ENCODE measurements around the gene SLC16A3. TPM values are rescaled to one million over a fixed set of nuclear protein-coding genes. Genes with fewer than 3 reads are reported as not detected.
A peak's percentile ranks its signal among the peaks of the same experiment; 100 is the strongest.

The SLC16A3 gene
- total and polyA plus RNA-seq, 2 experiments from 2014 or later, result 3.5 to 10.6 TPM

GRCh38 chr17:82214012-82214628 is 14.7 kb upstream of the SLC16A3 start (continued):
- TF ChIP-seq ETS1 (IDR thresholded peaks at IDR 0.05) (no peak), ZNF331 (CRISPR knock-in tag; IDR thresholded peaks at IDR 0.05; ENCODE audit: low read depth) (no peak), POLR2AphosphoS5 (IDR thresholded peaks at IDR 0.05; ENCODE audit: low read depth) (no peak)
- TF ChIP-seq, protein P1, sequence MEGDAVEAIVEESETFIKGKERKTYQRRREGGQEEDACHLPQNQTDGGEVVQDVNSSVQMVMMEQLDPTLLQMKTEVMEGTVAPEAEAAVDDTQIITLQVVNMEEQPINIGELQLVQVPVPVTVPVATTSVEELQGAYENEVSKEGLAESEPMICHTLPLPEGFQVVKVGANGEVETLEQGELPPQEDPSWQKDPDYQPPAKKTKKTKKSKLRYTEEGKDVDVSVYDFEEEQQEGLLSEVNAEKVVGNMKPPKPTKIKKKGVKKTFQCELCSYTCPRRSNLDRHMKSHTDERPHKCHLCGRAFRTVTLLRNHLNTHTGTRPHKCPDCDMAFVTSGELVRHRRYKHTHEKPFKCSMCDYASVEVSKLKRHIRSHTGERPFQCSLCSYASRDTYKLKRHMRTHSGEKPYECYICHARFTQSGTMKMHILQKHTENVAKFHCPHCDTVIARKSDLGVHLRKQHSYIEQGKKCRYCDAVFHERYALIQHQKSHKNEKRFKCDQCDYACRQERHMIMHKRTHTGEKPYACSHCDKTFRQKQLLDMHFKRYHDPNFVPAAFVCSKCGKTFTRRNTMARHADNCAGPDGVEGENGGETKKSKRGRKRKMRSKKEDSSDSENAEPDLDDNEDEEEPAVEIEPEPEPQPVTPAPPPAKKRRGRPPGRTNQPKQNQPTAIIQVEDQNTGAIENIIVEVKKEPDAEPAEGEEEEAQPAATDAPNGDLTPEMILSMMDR (conservative IDR thresholded peaks at IDR 0.05; ENCODE audit: low read depth in 2 of 2), result no peak

GRCh38 chr17:82215095-82215971 is 13.5 kb upstream of the SLC16A3 start:
- DNase-seq (ENCODE audit: low spot score) (peak; percentile 50), ATAC-seq (no peak)
- Histone ChIP-seq H3K79me2 (replicated peaks; ENCODE audit: insufficient read depth) (no peaks in the 10 kb centered on the region), H3K9me2 (ENCODE audit: insufficient read depth) (no peaks in the 10 kb centered on the region), H3F3A (replicated peaks; ENCODE audit: low read depth) (no peaks in the 10 kb centered on the region), H3K4me1 (ENCODE audit: insufficient read depth) (no peaks in the 10 kb centered on the region), H4K20me1 (replicated peaks; ENCODE audit: insufficient read depth) (no peaks in the 10 kb centered on the region; the same call in 1 of the 2 replicates), H3K27me3 (ENCODE audit: insufficient read depth) (peaks cover 31% of the 10 kb centered on the region), H3K27ac (ENCODE audit: low read depth) (no peak overlapping the region), H3K36me3 (ENCODE audit: insufficient read depth) (no peaks in the 10 kb centered on the region), H3K4me2 (no peak overlapping the region), H2AFZ (no peak overlapping the region), H3K4me3 (no peak overlapping the region)
- Mint-ChIP-seq H3K9me3 (peaks cover 4% of the 10 kb centered on the region; the same call in 1 of the 3 replicates), H3K4me3 (no peak overlapping the region), H3K27me3 (ENCODE audit: insufficient read depth, low read depth, poor library complexity) (peaks cover 29% of the 10 kb centered on the region), H3K27ac (no peak overlapping the region), H3K36me3 (ENCODE audit: low read depth) (no peaks in the 10 kb centered on the region), H3K4me1 (no peaks in the 10 kb centered on the region)
- TF ChIP-seq, protein P1 (conservative IDR thresholded peaks at IDR 0.05; ENCODE audit: low read depth in 2 of 2), result no peak
- TF ChIP-seq EZH2phosphoT487 (IDR thresholded peaks at IDR 0.05; ENCODE audit: unreplicated experiment), result no peak
- no peak for TF ChIP-seq REST (IDR thresholded peaks at IDR 0.05; ENCODE audit: unreplicated experiment)
- no peak for TF ChIP-seq POLR2AphosphoS5 (IDR thresholded peaks at IDR 0.05; ENCODE audit: low read depth)

All from GM23338 (cell line).